C1 segment of cervical spinal cord (tissue), 14 donors: Measurements from ENCODE around the gene TAS2R39.

Source experiments
- DNase-seq, 14 donors: peaks; one replicate each; lab custom pipeline; 2025; lab: John Stamatoyannopoulos, UW

Gene TAS2R39

DNA sequence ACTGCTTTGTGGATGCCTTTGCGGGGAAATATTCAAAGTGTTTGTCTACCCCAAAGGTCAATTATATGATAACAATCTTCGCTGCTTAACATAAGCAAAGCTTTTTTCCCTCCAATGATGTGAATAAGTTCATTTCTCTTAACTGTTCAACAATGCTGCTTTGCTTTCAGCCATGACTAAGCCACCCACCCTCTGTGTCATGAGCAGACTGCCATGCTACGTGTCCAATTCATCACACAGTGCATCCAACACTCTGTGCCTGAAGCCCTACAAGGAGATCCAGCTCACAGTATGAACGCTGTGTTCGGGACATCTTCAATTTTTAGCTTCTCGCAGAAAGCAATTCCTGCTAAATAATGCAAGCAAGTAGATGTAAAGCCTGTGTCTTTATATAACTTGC, 32.9 kb downstream of the TAS2R39 start:
- DNase-seq, result no peak

DNA sequence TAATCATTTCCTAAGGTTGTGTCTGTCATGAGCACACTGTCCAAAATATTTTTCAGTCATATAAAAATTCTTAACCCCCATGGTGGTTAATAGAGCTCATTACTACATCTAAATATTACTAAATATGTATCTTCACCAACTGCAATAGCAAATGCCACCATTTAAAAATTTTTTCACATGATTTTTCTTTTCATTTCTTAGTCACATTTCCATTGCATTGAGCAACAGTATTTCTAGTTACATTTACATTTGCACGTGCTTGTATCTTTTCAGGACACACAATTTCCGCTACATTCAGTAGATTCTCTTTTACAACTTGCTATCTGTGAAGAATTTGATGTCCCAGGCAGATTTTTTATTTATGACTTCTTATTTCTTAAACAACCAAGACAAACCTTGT, 33.5 kb downstream of the TAS2R39 start:
- no peak for DNase-seq

DNA sequence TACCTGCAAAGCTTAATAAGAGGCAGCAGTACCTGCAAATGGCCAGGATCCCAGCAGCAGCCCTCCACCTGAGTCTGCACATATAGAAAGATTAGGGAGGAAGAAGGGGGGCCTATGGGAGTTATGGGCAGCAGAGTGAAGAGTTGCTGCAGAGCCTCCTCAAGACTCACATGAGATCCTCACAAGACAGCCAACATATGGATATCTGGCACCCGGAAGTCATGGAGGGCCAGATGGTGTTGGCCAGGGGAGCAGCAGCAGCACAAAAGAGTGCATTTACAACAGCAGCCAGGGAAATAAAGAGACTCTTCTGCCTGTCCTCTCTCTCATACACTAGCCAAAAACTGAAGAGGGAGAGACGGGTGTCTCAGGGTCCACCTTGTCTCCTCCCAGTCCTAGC, 34.6 kb downstream of the TAS2R39 start:
- DNase-seq, result no peak

DNA sequence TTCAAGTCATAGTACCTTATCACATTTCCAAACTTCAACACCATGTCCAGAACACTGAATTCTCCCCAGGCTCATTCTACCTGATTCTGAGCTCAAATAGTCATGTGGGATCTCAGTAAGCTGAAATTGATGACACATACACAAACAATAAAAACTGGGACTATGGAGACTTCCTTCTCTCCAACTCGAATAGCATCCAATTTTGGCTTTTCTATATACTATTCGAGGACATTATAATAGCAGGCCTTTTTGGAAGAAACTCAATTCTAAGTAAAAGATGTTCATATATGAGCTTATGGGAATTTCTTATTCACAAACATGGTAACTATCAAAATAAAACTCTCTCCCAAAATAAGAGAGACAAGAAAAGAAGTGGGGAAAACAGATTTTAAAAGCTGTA, 38.1 kb downstream of the TAS2R39 start:
- no peak for DNase-seq

DNA sequence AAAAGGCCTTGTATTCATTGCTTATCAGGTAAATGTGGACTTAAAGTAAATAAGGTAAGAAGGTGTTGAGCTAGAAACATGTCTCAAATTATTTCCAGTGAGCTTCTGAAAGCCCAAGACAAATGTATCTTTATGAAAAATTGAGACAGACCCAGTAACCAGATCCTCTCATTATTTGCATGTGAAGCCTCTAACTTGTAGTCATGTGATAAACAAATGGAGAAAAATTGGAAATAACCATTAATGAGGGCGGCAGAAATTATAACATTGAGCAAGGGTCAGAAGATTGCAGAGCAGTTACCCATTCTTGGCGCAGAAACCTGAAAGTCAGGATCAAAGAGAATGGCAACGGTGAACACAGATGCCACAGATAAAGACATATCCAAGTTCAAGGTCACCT, 38.5 kb downstream of the TAS2R39 start, which contains the start of gene TAS2R40:
Gene TAS2R40 (plus strand): TSS at position 301 of the 400 bp plus-strand sequence. CDS start 42 bp downstream, at position 343.
- no peak for DNase-seq

DNA sequence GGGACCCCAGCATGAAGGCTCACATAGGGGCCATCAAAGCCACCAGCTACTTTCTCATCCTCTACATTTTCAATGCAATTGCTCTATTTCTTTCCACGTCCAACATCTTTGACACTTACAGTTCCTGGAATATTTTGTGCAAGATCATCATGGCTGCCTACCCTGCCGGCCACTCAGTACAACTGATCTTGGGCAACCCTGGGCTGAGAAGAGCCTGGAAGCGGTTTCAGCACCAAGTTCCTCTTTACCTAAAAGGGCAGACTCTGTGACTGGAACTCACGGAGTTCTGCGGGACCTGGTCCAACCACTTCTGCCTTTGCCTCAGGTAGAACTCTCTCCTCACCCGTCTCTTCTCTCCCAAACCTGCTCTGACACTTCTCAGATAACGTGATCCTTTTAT, 39.6 kb downstream of the TAS2R39 start:
- DNase-seq, result peak in 1 of 14 donors; percentile 14

DNA sequence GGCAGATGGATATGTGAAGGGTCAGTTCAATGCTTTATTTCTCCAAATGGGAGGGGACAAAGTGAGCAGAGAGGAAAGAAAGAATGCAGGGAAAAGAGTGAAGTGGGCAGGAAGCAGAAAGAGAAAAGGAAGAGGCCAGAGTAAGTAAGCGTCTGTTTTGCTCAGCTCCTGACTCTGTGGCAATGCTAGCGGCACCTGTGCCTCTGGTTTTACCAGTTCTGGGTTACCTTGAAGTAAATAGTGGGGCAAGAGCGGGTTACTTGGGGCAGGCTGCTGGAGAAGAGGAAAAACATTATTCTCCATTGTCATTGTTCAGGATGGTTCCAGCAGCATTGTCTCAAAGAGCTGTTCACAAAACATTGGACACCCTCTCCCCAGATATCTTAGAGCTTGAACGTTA, 40.6 kb downstream of the TAS2R39 start:
- DNase-seq, result no peak

DNA sequence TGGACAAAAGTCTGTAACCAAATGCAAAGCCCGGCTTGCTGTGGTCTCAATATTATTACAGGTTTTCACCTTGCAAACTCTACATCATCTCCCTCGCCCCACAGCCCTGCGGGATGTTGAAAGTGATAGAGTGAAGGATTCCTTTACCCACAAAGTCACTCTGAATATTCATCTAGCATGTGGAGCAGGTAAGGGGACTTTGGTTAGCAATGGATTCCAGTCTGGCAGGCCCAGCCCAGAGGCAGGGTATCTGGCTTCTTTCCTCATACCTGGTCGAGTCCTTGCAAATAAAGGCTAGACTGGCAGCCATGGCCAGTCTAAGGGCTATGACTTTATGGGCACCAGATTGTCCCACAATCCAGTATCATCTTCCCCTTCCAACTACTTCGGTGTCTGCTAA, 41.8 kb downstream of the TAS2R39 start:
- DNase-seq, result no peak

DNA sequence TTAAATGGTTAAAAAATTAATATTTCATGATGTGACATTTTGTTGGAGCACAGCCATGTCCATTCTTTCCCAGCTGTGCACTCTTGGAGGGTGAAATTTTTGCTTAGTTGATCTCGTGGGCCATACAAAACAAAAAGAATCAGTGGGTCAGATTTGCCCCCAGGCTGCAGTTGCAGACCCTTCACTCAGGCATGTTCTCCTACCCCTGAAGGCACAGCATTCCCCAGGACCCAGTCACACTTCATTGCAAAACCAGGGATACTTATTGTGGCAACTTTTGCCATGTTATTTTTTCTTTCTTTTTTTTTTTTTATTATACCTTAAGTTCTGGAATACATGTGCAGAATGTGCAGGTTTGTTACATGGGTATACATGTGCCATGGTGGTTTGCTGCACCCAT, 44.6 kb downstream of the TAS2R39 start:
- DNase-seq, result no peak

DNA sequence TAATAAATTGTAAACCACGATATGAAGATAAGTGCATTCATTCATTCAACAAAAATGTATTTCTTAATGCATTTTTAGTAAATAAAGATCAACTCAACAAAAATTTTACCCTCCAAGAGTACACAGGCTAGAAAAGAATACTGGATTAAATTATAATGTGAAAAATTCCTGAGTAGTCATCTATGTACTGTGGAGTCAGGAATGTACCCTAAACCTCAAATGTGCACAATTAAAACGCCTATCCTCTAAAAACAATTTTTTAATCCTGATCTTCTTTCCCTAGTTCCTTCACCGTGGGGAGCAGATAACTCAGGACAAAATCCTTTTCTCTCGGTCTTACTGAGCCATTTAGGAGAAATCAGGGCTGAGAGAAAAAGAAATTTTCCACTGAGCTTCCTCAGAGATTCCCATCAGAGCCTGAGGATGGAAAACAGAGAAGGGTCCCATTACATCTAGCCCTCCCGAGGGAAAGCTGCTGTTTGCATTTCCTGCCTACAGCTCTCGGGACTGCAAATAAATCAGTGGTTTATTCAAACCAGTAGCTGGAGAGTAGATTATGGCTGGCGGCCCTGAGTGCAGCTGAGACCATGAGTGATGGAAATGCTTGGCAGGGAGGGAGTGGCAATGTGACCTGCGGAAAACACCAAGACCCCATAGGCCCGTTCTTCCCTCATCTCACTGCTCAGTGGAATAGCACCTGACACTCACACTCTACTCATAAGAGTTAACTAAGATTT, 46.0 kb downstream of the TAS2R39 start:
- peak in 2 of 14 donors; percentile 7 to 12 for DNase-seq

DNA sequence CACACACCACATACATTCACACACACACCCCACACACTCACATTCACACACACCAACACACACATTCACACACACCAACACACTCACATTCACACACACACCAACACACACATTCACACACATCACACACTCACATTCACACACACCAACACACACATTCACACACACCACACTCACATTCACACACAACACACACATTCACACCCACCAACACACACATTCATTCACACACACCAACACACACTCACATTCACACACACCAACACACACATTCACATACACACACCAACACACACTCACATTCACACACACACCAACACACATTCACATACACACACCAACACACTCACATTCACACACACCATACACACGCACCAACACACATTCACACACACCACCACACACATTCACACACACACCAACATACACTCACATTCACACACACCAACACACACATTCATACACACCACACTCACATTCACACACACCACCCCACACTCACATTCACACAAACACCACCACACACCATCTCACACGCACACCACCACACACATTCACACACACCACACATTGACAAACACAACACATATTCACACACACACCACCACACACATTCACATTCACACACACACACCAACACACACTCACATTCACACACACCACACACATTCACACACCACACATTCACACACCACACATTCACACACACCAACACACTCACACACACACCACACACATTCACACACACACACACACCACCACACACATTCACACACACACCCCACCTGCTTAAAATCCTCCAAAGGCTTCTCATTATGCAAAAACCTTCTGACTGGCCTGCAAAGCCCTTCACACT, 47.6 kb downstream of the TAS2R39 start:
- DNase-seq, result no peak
